NOMO-1 treated with DMSO at 0.1 percent for 48 hours (cell line): ENCODE results near the gene SYNPO.

ENCODE experiments used
- DNase-seq: peaks from one replicate; lab custom pipeline; 2025; ENCODE audit not compliant: unreplicated experiment; lab: John Stamatoyannopoulos, UW

Gene SYNPO

DNA sequence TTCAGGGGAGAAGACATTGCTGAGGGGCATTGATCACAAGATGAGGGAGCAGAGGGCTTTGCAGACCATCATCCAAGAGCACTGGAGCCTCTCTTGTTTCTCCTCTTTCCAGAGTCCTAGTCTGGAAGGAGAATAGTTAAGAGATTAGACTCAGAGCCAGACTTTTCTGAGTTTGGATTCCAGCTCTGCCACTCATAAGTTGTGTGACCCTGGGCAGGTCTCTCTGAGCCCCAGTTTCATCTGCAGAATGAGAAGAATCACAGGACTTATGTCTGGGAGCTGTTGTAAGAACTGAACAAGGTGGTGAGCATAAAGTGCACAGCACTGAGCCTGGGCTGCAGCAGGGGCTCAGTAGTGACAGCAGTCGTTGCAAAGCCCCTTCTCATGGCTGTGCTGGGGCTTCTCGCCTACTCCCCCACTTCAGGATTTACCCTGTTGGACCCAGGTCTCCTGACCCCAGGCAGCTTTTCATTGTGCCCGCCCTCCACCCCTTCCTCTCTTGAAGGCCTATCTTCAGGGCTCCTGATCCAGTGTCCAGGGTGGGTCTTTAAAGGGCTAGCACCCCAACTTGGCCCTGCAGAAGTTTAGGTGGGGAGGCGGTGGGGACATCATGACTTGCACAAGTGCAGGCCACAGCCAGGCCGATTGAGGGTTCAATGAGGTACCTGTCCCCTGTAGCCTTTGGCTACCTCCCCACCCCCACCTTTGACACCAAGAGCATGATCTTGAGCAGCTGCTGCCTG, 1.5 kb downstream of the SYNPO start:
- no peak for DNase-seq

DNA sequence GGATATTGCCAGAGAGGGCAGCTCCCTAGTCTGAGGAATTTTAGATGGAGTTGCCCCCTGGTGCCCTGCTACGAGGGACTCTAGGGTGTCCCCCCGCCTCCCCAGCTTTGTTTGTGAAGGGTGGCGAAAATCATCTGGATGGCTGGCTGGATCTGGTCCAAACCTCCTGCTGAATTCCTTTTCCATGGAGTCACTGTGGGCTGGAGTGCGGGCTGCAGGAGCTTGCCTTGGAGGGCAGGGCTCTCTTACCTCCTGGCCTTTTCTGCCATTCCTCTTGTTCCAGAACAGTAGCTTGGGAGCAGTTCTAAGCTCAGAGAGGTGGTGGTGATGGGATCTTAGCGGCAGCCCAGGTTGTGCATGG, 2.1 kb downstream of the SYNPO start:
- no peak for DNase-seq

GRCh38 chr5:150642991-150643710, 2.7 kb downstream of the SYNPO start:
- no peak for DNase-seq

- no peak for DNase-seq
Measured at GRCh38 chr5:150644058-150644457, 3.6 kb downstream of the SYNPO start.

DNA sequence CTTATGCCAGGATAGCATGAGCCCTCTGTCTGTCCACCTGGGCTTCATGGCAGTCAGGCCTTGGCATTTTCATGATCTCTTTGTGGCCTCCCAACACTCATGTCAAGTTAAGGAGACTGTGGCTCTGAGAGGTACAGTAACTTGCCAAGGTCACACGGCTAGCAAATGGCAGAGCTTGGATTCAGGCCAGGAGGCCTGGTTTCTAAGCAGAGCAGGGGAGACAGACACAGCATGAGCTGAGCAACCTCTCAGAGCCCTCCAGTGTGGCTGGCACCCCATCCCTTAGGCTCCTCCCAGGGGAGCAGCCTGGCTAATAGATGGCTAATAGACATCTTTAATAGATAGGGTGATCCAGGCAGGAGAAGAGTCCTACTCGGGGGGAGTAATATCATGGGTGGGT, 4.1 kb downstream of the SYNPO start:
- DNase-seq, result no peak

- no peak for DNase-seq
Measured at GRCh38 chr5:150645070-150645700, 4.7 kb downstream of the SYNPO start.

DNA sequence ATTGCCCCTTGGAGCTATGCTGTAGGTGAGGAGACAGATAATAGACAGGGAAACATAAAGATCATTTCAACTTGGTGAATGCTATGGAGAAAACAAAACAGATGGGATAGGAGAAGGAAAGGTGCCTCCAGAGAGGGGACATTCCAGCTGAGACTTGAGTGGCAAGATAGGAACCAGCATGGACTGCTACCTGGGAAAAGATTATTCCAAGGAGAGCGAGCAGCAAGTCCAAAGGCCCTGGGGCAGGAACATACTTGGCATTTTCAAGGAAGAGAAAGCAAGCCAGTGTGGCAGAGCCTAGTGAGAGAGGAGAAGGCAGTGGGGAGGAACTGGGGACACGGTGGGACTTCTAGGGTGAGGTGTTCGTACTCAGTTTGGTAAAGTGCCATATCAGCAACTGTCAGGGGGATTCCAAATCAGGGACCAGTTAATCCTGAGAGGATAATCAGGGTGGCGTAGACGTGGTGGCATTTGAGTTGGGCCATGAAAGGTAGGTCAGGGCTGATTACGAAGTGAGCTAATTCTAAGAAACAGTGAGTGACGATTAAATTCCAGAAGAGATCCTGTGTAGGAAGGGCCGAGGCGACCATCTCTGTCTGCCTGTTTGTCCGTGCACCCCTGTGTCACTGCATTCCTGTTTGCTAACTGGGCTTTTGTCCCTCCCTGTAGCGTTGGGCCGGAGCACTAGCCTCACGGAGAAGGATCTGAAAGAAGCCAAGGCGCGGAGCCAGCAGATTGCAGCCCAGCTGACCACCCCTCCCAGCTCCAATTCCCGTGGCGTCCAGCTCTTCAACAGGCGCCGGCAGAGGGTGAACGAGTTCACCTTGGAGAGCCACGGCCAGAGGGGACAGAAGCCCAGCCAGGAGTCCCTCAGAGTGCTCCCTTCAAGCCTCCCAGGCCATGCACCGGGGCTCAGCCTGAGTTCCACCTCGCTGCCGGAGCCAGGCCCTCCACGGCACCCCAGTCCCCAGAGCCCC, 7.1 kb downstream of the SYNPO start:
- DNase-seq, result no peak

- no peak for DNase-seq
Measured at GRCh38 chr5:150648294-150649107, 8.0 kb downstream of the SYNPO start.

GRCh38 chr5:150649108-150650020, 8.9 kb downstream of the SYNPO start:
- no peak for DNase-seq

GRCh38 chr5:150650021-150651006, 9.9 kb downstream of the SYNPO start:
- no peak for DNase-seq

- DNase-seq, result no peak
Measured at GRCh38 chr5:150651382-150651781, 10.9 kb downstream of the SYNPO start.

DNA sequence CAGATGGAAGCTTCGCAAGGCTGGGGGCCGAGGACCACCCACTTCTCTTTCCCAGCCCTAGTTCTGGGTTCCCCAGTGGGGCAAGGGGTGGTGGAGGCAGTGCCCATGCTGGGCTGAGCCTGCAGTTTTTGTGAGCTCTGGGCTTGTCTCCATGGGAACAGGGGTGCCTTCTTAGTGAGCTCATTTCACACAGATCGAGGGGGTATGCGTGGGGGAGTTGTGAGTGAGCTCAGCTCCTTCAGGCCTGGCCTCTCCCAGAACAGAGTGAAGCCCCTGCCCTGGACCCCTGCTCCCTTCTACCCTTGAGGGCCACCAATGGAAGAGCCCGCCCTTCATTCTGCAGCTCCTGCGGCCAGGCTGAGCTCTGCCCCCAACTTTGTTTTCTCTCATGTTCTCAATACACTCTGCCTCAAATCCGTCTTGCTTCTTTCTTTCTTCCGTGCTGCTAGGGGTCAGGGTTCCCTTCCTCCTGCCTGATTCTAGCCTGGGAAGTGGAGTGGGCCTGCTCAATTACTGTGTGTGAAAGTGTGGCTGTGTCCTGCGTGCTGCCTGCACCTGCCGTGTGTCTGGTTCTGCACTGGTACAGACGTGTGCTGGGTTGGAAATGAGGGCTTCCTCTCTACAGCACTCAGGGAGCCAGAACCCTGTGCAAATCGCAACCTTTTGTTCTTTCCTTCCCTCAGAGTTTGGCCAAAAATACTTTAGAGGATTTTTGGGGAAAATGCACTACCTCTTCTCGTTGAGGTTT, 11.6 kb downstream of the SYNPO start:
- DNase-seq, result no peak

DNA sequence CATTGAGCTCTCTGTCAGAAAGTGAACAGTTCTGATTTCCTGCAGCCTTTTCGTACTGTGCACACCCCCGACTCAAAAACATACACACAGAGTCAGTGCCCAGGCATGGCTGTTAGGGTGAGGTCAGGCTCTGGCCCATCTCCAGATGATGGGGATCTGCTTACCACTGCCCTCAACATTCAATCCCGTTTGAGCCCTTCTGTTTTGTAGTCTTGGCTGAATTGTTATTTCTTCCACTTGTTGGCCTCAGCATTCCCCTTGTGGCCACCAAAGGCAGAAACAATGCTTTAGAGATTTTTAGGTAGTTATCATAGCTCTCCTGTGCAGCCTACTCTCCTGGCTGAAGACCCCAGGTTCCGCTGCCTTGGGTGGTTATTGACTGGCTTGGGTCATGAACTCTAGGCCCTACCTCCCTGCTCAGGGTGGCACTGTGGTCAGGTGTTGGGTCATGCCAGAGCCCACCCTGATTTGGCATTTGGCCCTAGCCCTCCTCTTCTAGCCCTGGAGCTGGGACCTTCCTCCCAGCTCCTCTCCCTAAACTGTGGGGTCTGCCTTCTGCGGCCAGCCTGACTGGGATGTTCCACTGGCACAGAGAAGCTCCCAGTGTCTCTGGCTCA, 12.8 kb downstream of the SYNPO start:
- no peak for DNase-seq

DNA sequence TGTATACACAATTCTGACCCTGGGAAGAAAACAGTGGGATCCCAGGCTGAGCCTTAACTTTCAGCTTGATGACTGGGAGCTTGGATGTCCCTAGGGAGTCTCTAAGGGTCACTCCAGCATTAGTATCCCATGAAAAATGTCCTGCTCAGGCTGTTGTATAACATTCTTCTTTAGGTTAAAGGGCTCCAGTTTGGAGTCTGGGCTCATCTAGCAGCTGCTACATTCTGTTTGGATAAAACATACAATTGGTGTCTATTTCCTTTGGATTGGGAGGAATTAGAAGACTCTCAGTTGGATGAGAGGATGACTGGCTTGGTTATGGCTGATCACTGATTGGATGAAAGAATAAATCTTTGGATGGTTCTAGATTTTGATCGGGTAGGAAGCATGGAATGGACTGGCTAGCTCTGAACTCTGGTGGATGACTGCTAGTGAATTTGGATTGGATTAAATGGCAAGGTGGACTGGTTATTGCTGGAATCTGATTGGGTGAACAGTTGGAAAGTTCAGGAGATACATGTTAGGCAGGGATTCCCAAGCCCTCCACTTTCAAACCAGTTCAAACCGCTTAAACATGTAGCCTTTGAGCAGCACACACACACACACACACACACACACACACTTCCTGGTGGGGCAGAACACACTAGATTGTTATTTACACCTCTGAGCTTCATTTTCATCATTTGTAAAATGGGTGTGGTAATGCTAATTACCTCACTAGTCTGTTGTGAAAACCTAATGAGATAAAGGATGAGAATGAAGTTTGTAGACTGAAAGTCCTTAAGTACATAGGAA, 13.5 kb downstream of the SYNPO start:
- no peak for DNase-seq

- no peak for DNase-seq
Measured at GRCh38 chr5:150655221-150655620, 14.8 kb downstream of the SYNPO start.
